ENCODE measurements around the gene PPP1R13B.
A peak's percentile ranks its signal among the peaks of the same experiment; 100 is the strongest.

PPP1R13B gene

GRCh38 chr14:103706551-103707328, 140.6 kb downstream of the PPP1R13B start:
- no peak for ATAC-seq (ENCODE audit: low read depth)
- Mint-ChIP-seq H3K27ac (no peak overlapping the region), H3K9me3 (no peaks in the 10 kb centered on the region), H3K4me3 (no peak overlapping the region), H3K4me1 (peaks cover 16% of the 10 kb centered on the region), H3K27me3 (no peaks in the 10 kb centered on the region), H3K36me3 (peaks cover 7% of the 10 kb centered on the region)
- no peak for DNase-seq (ENCODE audit: low spot score in 2 of 2)

GRCh38 chr14:103705504-103706284, 141.7 kb downstream of the PPP1R13B start:
- H3K9me3 Mint-ChIP-seq: no peaks in the 10 kb centered on the region
- no peak overlapping the region for H3K27ac Mint-ChIP-seq
- DNase-seq (ENCODE audit: low spot score in 2 of 2) (no peak), ATAC-seq (ENCODE audit: low read depth) (no peak)
- H3K27me3 Mint-ChIP-seq: no peaks in the 10 kb centered on the region
- peaks cover 7% of the 10 kb centered on the region for H3K36me3 Mint-ChIP-seq
- peaks cover 19% of the 10 kb centered on the region for H3K4me1 Mint-ChIP-seq
- no peak overlapping the region for H3K4me3 Mint-ChIP-seq

- H3K27me3 Mint-ChIP-seq: no peaks in the 10 kb centered on the region
- H3K36me3 Mint-ChIP-seq: peaks cover 7% of the 10 kb centered on the region
- H3K4me3 Mint-ChIP-seq: no peak overlapping the region
- DNase-seq (ENCODE audit: low spot score in 2 of 2) (no peak), ATAC-seq (ENCODE audit: low read depth) (no peak)
- H3K9me3 Mint-ChIP-seq: no peaks in the 10 kb centered on the region
- H3K27ac Mint-ChIP-seq: no peak overlapping the region
- H3K4me1 Mint-ChIP-seq: peaks cover 19% of the 10 kb centered on the region
Observed at GRCh38 chr14:103705118-103705503, 142.3 kb downstream of the PPP1R13B start.

- DNase-seq (ENCODE audit: low spot score in 2 of 2) (no peak), ATAC-seq (ENCODE audit: low read depth) (no peak)
- no peaks in the 10 kb centered on the region for H3K9me3 Mint-ChIP-seq
- H3K27ac Mint-ChIP-seq: no peak overlapping the region
- H3K4me1 Mint-ChIP-seq: peaks cover 21% of the 10 kb centered on the region
- peaks cover 7% of the 10 kb centered on the region for H3K36me3 Mint-ChIP-seq
- H3K4me3 Mint-ChIP-seq: no peak overlapping the region
- no peaks in the 10 kb centered on the region for H3K27me3 Mint-ChIP-seq
Observed at GRCh38 chr14:103704708-103705107, 142.7 kb downstream of the PPP1R13B start.

- Mint-ChIP-seq H3K4me3 (no peak overlapping the region), H3K9me3 (no peaks in the 10 kb centered on the region), H3K27me3 (no peaks in the 10 kb centered on the region), H3K27ac (peak overlapping the region; percentile 53), H3K36me3 (peaks cover 7% of the 10 kb centered on the region), H3K4me1 (peaks cover 25% of the 10 kb centered on the region)
- DNase-seq (ENCODE audit: low spot score in 2 of 2) (no peak), ATAC-seq (ENCODE audit: low read depth) (no peak)
Observed at GRCh38 chr14:103703433-103704385, 143.7 kb downstream of the PPP1R13B start.

- DNase-seq (ENCODE audit: low spot score in 2 of 2): no peak
- no peak overlapping the region for H3K4me3 Mint-ChIP-seq
- H3K27ac Mint-ChIP-seq: peak overlapping the region; percentile 62
- H3K36me3 Mint-ChIP-seq: peaks cover 7% of the 10 kb centered on the region
- H3K9me3 Mint-ChIP-seq: no peaks in the 10 kb centered on the region
- H3K4me1 Mint-ChIP-seq: peaks cover 29% of the 10 kb centered on the region
- ATAC-seq (ENCODE audit: low read depth): no peak
- H3K27me3 Mint-ChIP-seq: no peaks in the 10 kb centered on the region
Observed at GRCh38 chr14:103702497-103703432, 144.6 kb downstream of the PPP1R13B start.

- H3K4me1 Mint-ChIP-seq: peaks cover 32% of the 10 kb centered on the region
- ATAC-seq (ENCODE audit: low read depth) (peak; percentile 16), DNase-seq (ENCODE audit: low spot score in 2 of 2) (no peak)
- peaks cover 7% of the 10 kb centered on the region for H3K36me3 Mint-ChIP-seq
- peak overlapping the region; percentile 62 for H3K27ac Mint-ChIP-seq
- no peaks in the 10 kb centered on the region for H3K9me3 Mint-ChIP-seq
- no peaks in the 10 kb centered on the region for H3K27me3 Mint-ChIP-seq
- no peak overlapping the region for H3K4me3 Mint-ChIP-seq
Observed at GRCh38 chr14:103702095-103702494, 145.3 kb downstream of the PPP1R13B start.

GRCh38 chr14:103700753-103701490, 146.5 kb downstream of the PPP1R13B start:
- peaks cover 40% of the 10 kb centered on the region for H3K4me1 Mint-ChIP-seq
- H3K27ac Mint-ChIP-seq: no peak overlapping the region

GRCh38 chr14:103699901-103700752, 147.2 kb downstream of the PPP1R13B start:
- ATAC-seq (ENCODE audit: low read depth) (no peak), DNase-seq (ENCODE audit: low spot score in 2 of 2) (no peak)
- H3K27me3 Mint-ChIP-seq: no peaks in the 10 kb centered on the region
- no peaks in the 10 kb centered on the region for H3K9me3 Mint-ChIP-seq
- H3K4me3 Mint-ChIP-seq: no peak overlapping the region
- H3K27ac Mint-ChIP-seq: no peak overlapping the region
- H3K36me3 Mint-ChIP-seq: peaks cover 6% of the 10 kb centered on the region
- H3K4me1 Mint-ChIP-seq: peaks cover 45% of the 10 kb centered on the region

More at GRCh38 chr14:103700753-103701490, 146.5 kb downstream of the PPP1R13B start:
- DNase-seq (ENCODE audit: low spot score in 2 of 2): no peak
- ATAC-seq (ENCODE audit: low read depth): no peak
- peaks cover 7% of the 10 kb centered on the region for H3K36me3 Mint-ChIP-seq
- H3K9me3 Mint-ChIP-seq: no peaks in the 10 kb centered on the region
- H3K27me3 Mint-ChIP-seq: no peaks in the 10 kb centered on the region
- no peak overlapping the region for H3K4me3 Mint-ChIP-seq

- Mint-ChIP-seq H3K27me3 (no peaks in the 10 kb centered on the region), H3K9me3 (no peaks in the 10 kb centered on the region), H3K36me3 (peaks cover 4% of the 10 kb centered on the region), H3K4me3 (no peak overlapping the region), H3K4me1 (peaks cover 45% of the 10 kb centered on the region), H3K27ac (no peak overlapping the region)
- DNase-seq (ENCODE audit: low spot score in 2 of 2) (no peak), ATAC-seq (ENCODE audit: low read depth) (no peak)
Observed at GRCh38 chr14:103699261-103699661, 148.1 kb downstream of the PPP1R13B start.

GRCh38 chr14:103698380-103699260, 148.8 kb downstream of the PPP1R13B start:
- peaks cover 43% of the 10 kb centered on the region for H3K4me1 Mint-ChIP-seq
- H3K36me3 Mint-ChIP-seq: peaks cover 5% of the 10 kb centered on the region

More at GRCh38 chr14:103698380-103699260, 148.8 kb downstream of the PPP1R13B start:
- Mint-ChIP-seq H3K9me3 (no peaks in the 10 kb centered on the region), H3K27me3 (no peaks in the 10 kb centered on the region), H3K4me3 (no peak overlapping the region), H3K27ac (no peak overlapping the region)
- peak in 1 of 2 donors; percentile 34 for DNase-seq (ENCODE audit: low spot score in 2 of 2)
- peak; percentile 76 for ATAC-seq (ENCODE audit: low read depth)

Measured in memory B cell (primary cell).